Suprapubic skin (tissue), 4 donors: Measurements from ENCODE around the gene ZBTB17. TPM values are rescaled to one million over a fixed set of nuclear protein-coding genes. Genes with fewer than 3 reads are reported as not detected.
A peak's percentile ranks its signal among the peaks of the same experiment; 100 is the strongest.

ENCODE experiments used
- DNase-seq, 2 donors: peaks; one replicate each; pipeline ENCODE4 v3.0.0-alpha.2; 2019; ENCODE audit warnings: low spot score in 2 of 2
- H3K27ac ChIP-seq: fragments of 200-600 bp; sonication (generic); one replicate; pipeline ENCODE4 v1.5.1; 2019
- H3K27me3 ChIP-seq: fragments of 200-600 bp; sonication (generic); one replicate; pipeline ENCODE4 v1.5.1; 2019
- H3K36me3 ChIP-seq: fragments of 200-600 bp; sonication (generic); one replicate; pipeline ENCODE4 v1.5.1; 2019
- H3K4me1 ChIP-seq: fragments of 200-600 bp; sonication (generic); one replicate; pipeline ENCODE4 v1.5.1; 2019
- H3K4me3 ChIP-seq: fragments of 200-600 bp; sonication (generic); one replicate; pipeline ENCODE4 v1.5.1; 2019; ENCODE audit warnings: mild to moderate bottlenecking
- H3K9me3 ChIP-seq: fragments of 200-600 bp; sonication (generic); one replicate; pipeline ENCODE4 v1.5.1; 2019
- CTCF ChIP-seq, 2 donors: fragments of 200-600 bp in 1 of 2; fragments of 450-650 bp in 1 of 2; sonication (generic) in 1 of 2; IDR thresholded peaks; one replicate each; pipeline ENCODE4 v1.5.1; 2016 to 2019; ENCODE audit warnings: antibody characterized with exemption in 2 of 2, mild to moderate bottlenecking in 1 of 2, moderate library complexity in 1 of 2
- EP300 ChIP-seq: sonication (generic); formaldehyde crosslinking; IDR thresholded peaks from one replicate; pipeline ENCODE4 v1.6.1; 2017; ENCODE audit warnings: antibody characterized with exemption
- POLR2A ChIP-seq, 2 donors: fragments of 450-650 bp; IDR thresholded peaks; one replicate each; pipeline ENCODE4 v1.6.1; 2017; ENCODE audit warnings: antibody characterized with exemption in 2 of 2, mild to moderate bottlenecking in 2 of 2, moderate library complexity in 2 of 2
- POLR2AphosphoS5 ChIP-seq, 3 donors: sonication (generic); formaldehyde crosslinking; IDR thresholded peaks; one replicate each; pipeline ENCODE4 v1.6.1; 2017; ENCODE audit warnings: antibody characterized with exemption in 3 of 3
- WGBS: methylation state at CpG from one replicate; pipeline ENCODE4 v1.1.5; 2018; 5-methylcytosine and 5-hydroxymethylcytosine counted together
- total RNA-seq, 4 donors: library from RNA; depleted of rRNA; stranded (reverse); fragments of >200 nt; gene quantifications; one replicate each; pipeline ENCODE4 v1.1.0, GENCODE V29; 2016

ZBTB17 gene
- total RNA-seq, 4 donors from 2014 or later: 27.2 to 44.4 (median 34.1) TPM

GRCh38 chr1:16013908-16014258 is 38.0 kb upstream of the ZBTB17 start:
- H3K4me3 ChIP-seq: no peak overlapping the region
- TF ChIP-seq EP300 (no peak), POLR2A (IDR thresholded peaks at IDR 0.05) (no peak), CTCF (IDR thresholded peaks at IDR 0.05) (no peak), POLR2AphosphoS5 (IDR thresholded peaks at IDR 0.05) (no peak)
- peak overlapping the region; percentile 74 for H3K27ac ChIP-seq
- H3K27me3 ChIP-seq: no peaks in the 10 kb centered on the region
- WGBS: 64% methylated on average over 2 of the region's 4 CpGs
- H3K9me3 ChIP-seq: no peaks in the 10 kb centered on the region
- no peaks in the 10 kb centered on the region for H3K36me3 ChIP-seq
- no peak for DNase-seq
- peaks cover 46% of the 10 kb centered on the region for H3K4me1 ChIP-seq

DNA sequence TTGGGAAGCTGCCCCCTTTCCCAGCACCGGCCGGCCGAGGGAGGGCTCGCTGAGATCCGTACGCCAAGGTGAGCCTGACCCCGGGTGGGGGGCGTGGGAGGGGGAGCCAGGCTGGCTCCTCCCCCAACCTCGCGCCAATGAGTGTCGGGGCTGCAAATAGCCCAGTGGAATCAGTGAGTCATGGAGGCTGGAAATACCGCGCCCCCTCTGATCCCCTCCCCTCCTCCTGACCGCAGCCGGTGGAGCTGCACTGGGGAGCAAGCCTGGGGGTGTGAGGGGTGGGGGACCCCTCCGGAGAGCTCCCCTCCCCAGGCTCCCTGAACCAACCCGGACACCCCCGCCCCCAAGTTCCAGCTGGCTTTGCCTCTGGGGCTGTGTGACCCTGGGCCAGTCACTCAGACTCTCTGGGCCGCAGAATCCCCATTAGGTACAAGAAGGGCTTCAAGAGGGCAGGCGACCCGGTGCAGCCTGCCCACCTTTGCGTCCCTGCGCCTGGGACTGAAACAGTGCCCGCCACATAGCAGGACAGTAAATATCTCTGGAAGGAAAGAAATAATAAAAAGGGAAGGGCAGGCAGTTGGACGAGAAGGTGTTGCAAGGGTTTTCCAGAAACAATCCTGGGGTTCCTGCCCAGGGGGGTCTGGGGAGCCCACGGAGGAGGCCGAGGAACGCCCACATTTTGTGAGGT is 37.5 kb upstream of the ZBTB17 start:
- no peaks in the 10 kb centered on the region for H3K9me3 ChIP-seq
- peak overlapping the region; percentile 74 for H3K27ac ChIP-seq
- H3K4me3 ChIP-seq: peak overlapping the region; percentile 46
- H3K27me3 ChIP-seq: no peaks in the 10 kb centered on the region
- no peak for DNase-seq
- no peaks in the 10 kb centered on the region for H3K36me3 ChIP-seq
- 38% methylated on average over 10 of the region's 28 CpGs for WGBS
- peaks cover 44% of the 10 kb centered on the region for H3K4me1 ChIP-seq
- TF ChIP-seq EP300: no peak
- TF ChIP-seq POLR2A (IDR thresholded peaks at IDR 0.05): no peak
- TF ChIP-seq CTCF (IDR thresholded peaks at IDR 0.05): no peak
- no peak for TF ChIP-seq POLR2AphosphoS5 (IDR thresholded peaks at IDR 0.05)

DNA sequence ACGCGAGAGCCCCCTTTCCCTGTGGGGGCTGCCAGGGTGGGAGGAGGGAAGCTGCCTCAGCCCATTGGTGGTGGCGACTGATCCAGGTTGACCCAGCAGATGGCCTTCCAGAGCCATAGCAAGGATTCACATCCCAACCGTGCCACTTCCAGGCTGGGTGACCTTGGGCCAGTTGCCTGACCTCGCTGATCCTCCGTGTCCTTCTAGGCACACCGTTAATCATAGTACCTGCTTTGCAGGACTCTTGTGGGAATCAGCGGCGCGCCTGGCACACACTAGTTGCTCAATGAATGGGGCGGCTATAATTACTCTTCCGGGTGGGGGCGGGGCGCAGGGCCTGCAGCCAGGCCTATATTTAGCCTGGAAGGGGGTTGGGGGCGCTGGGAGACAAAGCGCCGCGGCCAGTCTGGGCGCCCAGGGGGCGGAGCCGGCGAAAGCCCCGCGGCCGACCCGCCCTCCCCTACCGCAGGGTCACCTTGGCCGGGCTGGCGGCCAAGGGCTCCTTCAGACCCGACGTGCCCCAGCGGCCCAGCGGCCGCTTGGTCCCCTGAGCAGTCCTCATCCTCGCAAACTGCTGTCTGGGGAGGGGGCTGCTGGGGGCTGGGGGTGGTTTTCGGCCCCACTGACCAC is 36.8 kb upstream of the ZBTB17 start:
- WGBS: 11% methylated on average over 13 of the region's 36 CpGs
- no peaks in the 10 kb centered on the region for H3K36me3 ChIP-seq
- no peaks in the 10 kb centered on the region for H3K9me3 ChIP-seq
- H3K27me3 ChIP-seq: no peaks in the 10 kb centered on the region
- H3K27ac ChIP-seq: peak overlapping the region; percentile 74
- DNase-seq: no peak
- TF ChIP-seq POLR2AphosphoS5 (IDR thresholded peaks at IDR 0.05) (no peak), EP300 (no peak), CTCF (IDR thresholded peaks at IDR 0.05) (no peak), POLR2A (IDR thresholded peaks at IDR 0.05) (no peak)
- H3K4me3 ChIP-seq: peak overlapping the region; percentile 46
- H3K4me1 ChIP-seq: peaks cover 41% of the 10 kb centered on the region

DNA sequence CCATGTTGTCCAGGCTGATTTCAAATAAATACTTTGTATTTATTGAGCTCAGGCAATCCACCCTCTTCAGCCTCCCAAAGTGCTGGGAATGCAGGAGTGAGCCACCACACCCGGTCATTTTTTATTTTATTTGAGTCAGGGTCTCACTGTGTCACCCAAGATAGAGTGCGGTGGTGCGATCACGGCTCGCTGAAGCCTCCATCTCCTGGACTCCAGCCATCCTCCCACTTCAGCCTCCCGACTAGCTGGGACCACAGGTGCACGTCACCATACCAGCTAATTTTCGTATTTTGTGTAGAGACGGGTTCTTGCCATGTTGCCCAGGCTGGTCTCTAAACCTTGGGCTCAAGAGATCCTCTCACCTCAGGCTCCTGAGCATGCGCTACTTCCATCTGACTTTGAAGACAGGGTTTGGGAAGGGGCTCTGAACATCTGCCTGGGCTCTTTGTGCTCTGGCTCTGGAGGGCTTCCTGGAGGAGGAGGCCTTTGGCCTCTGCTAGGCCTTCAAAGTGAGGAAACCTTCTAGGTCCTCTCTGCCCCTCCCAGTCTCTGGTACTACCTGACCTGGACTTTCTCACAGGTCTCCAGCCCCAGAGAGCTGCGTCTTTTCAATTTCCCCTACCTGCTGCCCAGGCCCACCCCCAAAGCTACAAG is 36.2 kb upstream of the ZBTB17 start:
- TF ChIP-seq POLR2AphosphoS5 (IDR thresholded peaks at IDR 0.05) (no peak), CTCF (IDR thresholded peaks at IDR 0.05) (no peak), EP300 (no peak), POLR2A (IDR thresholded peaks at IDR 0.05) (no peak)
- WGBS: 95% methylated on average over 11 of the region's 11 CpGs
- Histone ChIP-seq H3K9me3 (no peaks in the 10 kb centered on the region), H3K27ac (no peak overlapping the region), H3K36me3 (no peaks in the 10 kb centered on the region), H3K27me3 (no peaks in the 10 kb centered on the region), H3K4me3 (peak overlapping the region; percentile 46), H3K4me1 (peaks cover 40% of the 10 kb centered on the region)
- no peak for DNase-seq

DNA sequence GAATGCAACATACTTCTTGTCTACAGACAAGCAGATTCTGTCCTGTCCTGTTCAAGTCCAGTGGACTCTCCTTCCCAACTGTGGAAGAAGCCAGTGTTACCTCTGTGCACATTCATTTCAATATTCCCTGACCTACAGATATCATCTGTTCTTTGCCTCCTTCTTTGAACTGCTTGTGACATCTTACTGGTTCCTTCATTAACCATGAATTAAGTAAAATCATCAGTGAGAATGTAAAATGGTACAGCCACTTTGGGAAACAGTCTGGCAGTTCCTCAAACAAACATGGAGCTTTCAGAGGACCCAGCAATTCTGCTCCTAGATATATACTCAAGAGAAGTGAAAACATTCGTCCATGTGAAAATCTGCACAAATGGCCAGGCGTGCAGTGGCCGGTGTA is 34.9 kb upstream of the ZBTB17 start:
- no peaks in the 10 kb centered on the region for H3K9me3 ChIP-seq
- no peak for DNase-seq
- H3K36me3 ChIP-seq: no peaks in the 10 kb centered on the region
- no peaks in the 10 kb centered on the region for H3K27me3 ChIP-seq
- H3K4me3 ChIP-seq: no peak overlapping the region
- TF ChIP-seq POLR2AphosphoS5 (IDR thresholded peaks at IDR 0.05) (no peak), POLR2A (IDR thresholded peaks at IDR 0.05) (no peak)
- 98% methylated on average over 3 of the region's 3 CpGs for WGBS
- H3K27ac ChIP-seq: no peak overlapping the region
- H3K4me1 ChIP-seq: peaks cover 35% of the 10 kb centered on the region
